Measurements from ENCODE around the gene RAP1GAP.

GRCh38 chr1:21669258-21670058 is at the start of gene RAP1GAP:
- TF ChIP-seq CTCF (conservative IDR thresholded peaks at IDR 0.05; ENCODE audit: low read length) = no peak
- no peak for TF ChIP-seq EZH2phosphoT487 (IDR thresholded peaks at IDR 0.05; ENCODE audit: borderline replicate concordance, low read depth, low read length)
